Measurements from ENCODE around the gene TNFRSF6B.

DNA sequence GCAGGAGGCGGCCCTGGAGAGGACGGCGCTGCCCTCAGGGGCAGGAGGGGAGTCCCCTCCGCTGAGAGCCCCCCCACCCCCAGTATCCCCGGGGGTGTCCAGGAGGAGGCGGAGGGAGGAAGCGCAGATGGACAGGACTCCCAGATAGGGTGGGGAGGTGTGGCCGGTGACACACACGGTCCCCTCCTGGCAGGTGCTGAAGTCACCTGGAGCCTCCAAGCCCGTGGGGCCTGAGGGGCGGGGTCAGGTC, 44.6 kb upstream of the TNFRSF6B start:
- TF ChIP-seq SP1 (IDR thresholded peaks at IDR 0.05) = no peak
- no peak for TF ChIP-seq LEF1 (IDR thresholded peaks at IDR 0.05; ENCODE audit: borderline replicate concordance)
- no peak for TF ChIP-seq FOXK2 (IDR thresholded peaks at IDR 0.05)
- no peak for TF ChIP-seq ELF4 (IDR thresholded peaks at IDR 0.05)
- TF ChIP-seq NFRKB (IDR thresholded peaks at IDR 0.05) = no peak
- no peak for TF ChIP-seq FOXM1 (IDR thresholded peaks at IDR 0.05; ENCODE audit: borderline replicate concordance)
- no peak for TF ChIP-seq BHLHE40 (IDR thresholded peaks at IDR 0.05; ENCODE audit: borderline replicate concordance)
- no peak for TF ChIP-seq HDGF (IDR thresholded peaks at IDR 0.05; ENCODE audit: borderline replicate concordance)
- no peak for TF ChIP-seq SUZ12 (IDR thresholded peaks at IDR 0.05)
- no peak for TF ChIP-seq CTBP1 (IDR thresholded peaks at IDR 0.05; ENCODE audit: borderline replicate concordance)
- no peak for TF ChIP-seq FOXA1 (IDR thresholded peaks at IDR 0.05)
- no peak for TF ChIP-seq ZNF384 (IDR thresholded peaks at IDR 0.05)
- TF ChIP-seq TARDBP (IDR thresholded peaks at IDR 0.05) = no peak
- no peak for TF ChIP-seq ARNT (IDR thresholded peaks at IDR 0.05)

Data from HEK293T (cell line).